GM19240 (cell line): ENCODE results near the gene BTBD17.

Experiments
- DNase-seq: peaks from one replicate; pipeline ENCODE4 v3.0.0; 2011; ENCODE audit warnings: low spot score; ENCODE audit not compliant: insufficient read length

The BTBD17 gene

GRCh38 chr17:74336307-74336706, 25.4 kb downstream of the BTBD17 start:
- DNase-seq, result no peak

GRCh38 chr17:74335529-74336062, 26.1 kb downstream of the BTBD17 start:
- no peak for DNase-seq

GRCh38 chr17:74334393-74335039, 27.2 kb downstream of the BTBD17 start:
- DNase-seq, result no peak

GRCh38 chr17:74332763-74333283, 28.8 kb downstream of the BTBD17 start:
- no peak for DNase-seq

- DNase-seq, result no peak
Measured at GRCh38 chr17:74332017-74332650, 29.5 kb downstream of the BTBD17 start.

GRCh38 chr17:74330446-74330845, 31.2 kb downstream of the BTBD17 start:
- no peak for DNase-seq

GRCh38 chr17:74329378-74329777, 32.3 kb downstream of the BTBD17 start:
- no peak for DNase-seq

GRCh38 chr17:74328487-74328886, 33.2 kb downstream of the BTBD17 start:
- DNase-seq, result no peak

- DNase-seq, result no peak
Measured at GRCh38 chr17:74326506-74326905, 35.2 kb downstream of the BTBD17 start.

- peak; percentile 59 for DNase-seq
Measured at GRCh38 chr17:74325743-74326379, 35.8 kb downstream of the BTBD17 start, which contains the start of gene KIF19. Gene KIF19, plus strand, starts transcription at chr17:74326226. Its CDS starts 124 bp downstream, at chr17:74326350.

GRCh38 chr17:74325376-74325742, 36.3 kb downstream of the BTBD17 start:
- no peak for DNase-seq

- DNase-seq, result no peak
Measured at GRCh38 chr17:74324521-74324920, 37.1 kb downstream of the BTBD17 start.

- no peak for DNase-seq
Measured at GRCh38 chr17:74318391-74318790, 43.3 kb downstream of the BTBD17 start.

GRCh38 chr17:74317071-74317470, 44.6 kb downstream of the BTBD17 start:
- no peak for DNase-seq

- no peak for DNase-seq
Measured at GRCh38 chr17:74316220-74316619, 45.4 kb downstream of the BTBD17 start.

GRCh38 chr17:74314877-74315276, 46.8 kb downstream of the BTBD17 start:
- DNase-seq, result no peak

GRCh38 chr17:74309902-74310301, 51.8 kb downstream of the BTBD17 start:
- DNase-seq, result no peak

GRCh38 chr17:74307984-74308773, 53.5 kb downstream of the BTBD17 start:
- DNase-seq, result no peak
